Endometrial microvascular endothelial cells (primary cell): ENCODE results near the gene SPG11. TPM values are rescaled to one million over a fixed set of nuclear protein-coding genes. Genes with fewer than 3 reads are reported as not detected.
"Not testable (repeated sequence)": the region's sequence is repeated elsewhere in the genome, so short reads cannot be mapped to it uniquely, and the experiment has no call there.

Experiments used
- in situ Hi-C: cut with HindIII; loops from 2 replicates; pipeline ENCODE4 v1.10.0; 2017; ENCODE audit warnings: low sequenced_read_pairs, low pct_unique_long_range_greater_than_20kb; ENCODE audit errors: inconsistent ontology term
- total RNA-seq: library from RNA; depleted of rRNA; stranded (reverse); fragments of >200 nt; gene quantifications from one replicate; pipeline ENCODE4 v1.2.3, GENCODE V29; 2015; ENCODE audit errors: inconsistent ontology term

The SPG11 gene, protein sequence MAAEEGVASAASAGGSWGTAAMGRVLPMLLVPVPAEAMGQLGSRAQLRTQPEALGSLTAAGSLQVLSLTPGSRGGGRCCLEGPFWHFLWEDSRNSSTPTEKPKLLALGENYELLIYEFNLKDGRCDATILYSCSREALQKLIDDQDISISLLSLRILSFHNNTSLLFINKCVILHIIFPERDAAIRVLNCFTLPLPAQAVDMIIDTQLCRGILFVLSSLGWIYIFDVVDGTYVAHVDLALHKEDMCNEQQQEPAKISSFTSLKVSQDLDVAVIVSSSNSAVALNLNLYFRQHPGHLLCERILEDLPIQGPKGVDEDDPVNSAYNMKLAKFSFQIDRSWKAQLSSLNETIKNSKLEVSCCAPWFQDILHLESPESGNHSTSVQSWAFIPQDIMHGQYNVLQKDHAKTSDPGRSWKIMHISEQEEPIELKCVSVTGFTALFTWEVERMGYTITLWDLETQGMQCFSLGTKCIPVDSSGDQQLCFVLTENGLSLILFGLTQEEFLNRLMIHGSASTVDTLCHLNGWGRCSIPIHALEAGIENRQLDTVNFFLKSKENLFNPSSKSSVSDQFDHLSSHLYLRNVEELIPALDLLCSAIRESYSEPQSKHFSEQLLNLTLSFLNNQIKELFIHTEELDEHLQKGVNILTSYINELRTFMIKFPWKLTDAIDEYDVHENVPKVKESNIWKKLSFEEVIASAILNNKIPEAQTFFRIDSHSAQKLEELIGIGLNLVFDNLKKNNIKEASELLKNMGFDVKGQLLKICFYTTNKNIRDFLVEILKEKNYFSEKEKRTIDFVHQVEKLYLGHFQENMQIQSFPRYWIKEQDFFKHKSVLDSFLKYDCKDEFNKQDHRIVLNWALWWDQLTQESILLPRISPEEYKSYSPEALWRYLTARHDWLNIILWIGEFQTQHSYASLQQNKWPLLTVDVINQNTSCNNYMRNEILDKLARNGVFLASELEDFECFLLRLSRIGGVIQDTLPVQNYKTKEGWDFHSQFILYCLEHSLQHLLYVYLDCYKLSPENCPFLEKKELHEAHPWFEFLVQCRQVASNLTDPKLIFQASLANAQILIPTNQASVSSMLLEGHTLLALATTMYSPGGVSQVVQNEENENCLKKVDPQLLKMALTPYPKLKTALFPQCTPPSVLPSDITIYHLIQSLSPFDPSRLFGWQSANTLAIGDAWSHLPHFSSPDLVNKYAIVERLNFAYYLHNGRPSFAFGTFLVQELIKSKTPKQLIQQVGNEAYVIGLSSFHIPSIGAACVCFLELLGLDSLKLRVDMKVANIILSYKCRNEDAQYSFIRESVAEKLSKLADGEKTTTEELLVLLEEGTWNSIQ (N-terminal part only)
- 19.8 TPM for total RNA-seq

DNA sequence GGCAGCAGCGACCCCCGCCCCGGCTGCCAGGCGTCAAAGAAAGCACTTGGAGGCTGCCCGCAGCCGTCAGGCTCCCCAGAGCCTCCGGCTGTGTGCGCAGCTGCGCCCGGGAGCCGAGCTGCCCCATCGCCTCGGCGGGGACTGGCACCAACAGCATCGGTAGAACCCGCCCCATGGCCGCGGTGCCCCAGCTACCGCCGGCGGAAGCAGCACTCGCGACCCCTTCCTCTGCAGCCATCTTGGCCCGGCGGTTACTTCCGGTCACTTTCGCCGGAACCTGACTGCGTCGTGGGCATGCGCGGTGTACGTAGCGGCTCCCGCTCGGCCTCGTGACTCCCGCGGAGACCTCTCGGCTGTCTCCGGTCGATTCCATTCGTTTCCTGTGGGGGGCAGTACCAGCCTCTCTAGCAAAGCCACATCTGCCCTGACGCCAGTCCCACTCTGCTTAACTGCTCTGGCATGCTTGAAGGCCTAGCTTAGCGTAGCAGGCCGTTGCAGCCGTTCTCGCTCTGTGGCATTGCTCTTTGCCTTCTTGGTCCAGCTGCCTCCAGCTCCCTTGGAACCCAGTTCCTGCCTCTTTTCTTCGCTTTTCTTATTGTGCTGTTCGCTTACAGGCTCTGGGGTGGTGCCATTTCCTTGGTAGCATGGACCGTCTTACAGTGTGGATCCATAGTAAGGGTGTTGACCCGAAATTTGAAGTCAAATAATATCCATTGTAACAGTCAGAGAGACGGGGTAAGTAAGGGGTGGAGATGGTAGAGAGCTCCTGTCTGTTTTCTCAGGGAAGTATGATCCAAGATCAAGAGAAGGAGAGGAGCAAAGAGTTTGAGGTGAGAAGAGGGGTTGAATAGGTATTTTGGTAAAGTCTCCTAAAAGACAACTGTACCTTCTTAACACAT, at the start of gene SPG11:
Gene SPG11, minus strand, starts transcription at position 253 of the 899 bp plus-strand sequence. Its CDS starts 15 bp downstream, at position 238.
- in situ Hi-C loops, result loop anchor here (10.0 kb wide), 1 partner anchor 71 kb away; the partner anchor contains the start of gene TRIM69

DNA sequence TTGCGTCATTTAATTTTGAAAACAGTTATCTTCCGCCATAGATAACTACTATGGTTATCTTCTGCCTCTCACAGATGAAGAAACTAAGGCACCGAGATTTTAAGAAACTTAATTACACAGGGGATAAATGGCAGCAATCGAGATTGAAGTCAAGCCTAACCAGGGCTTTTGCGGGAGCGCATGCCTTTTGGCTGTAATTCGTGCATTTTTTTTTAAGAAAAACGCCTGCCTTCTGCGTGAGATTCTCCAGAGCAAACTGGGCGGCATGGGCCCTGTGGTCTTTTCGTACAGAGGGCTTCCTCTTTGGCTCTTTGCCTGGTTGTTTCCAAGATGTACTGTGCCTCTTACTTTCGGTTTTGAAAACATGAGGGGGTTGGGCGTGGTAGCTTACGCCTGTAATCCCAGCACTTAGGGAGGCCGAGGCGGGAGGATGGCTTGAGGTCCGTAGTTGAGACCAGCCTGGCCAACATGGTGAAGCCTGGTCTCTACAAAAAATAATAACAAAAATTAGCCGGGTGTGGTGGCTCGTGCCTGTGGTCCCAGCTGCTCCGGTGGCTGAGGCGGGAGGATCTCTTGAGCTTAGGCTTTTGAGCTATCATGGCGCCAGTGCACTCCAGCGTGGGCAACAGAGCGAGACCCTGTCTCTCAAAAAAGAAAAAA, 49.0 kb upstream of the SPG11 start:
- in situ Hi-C loops, result no loop called here

DNA sequence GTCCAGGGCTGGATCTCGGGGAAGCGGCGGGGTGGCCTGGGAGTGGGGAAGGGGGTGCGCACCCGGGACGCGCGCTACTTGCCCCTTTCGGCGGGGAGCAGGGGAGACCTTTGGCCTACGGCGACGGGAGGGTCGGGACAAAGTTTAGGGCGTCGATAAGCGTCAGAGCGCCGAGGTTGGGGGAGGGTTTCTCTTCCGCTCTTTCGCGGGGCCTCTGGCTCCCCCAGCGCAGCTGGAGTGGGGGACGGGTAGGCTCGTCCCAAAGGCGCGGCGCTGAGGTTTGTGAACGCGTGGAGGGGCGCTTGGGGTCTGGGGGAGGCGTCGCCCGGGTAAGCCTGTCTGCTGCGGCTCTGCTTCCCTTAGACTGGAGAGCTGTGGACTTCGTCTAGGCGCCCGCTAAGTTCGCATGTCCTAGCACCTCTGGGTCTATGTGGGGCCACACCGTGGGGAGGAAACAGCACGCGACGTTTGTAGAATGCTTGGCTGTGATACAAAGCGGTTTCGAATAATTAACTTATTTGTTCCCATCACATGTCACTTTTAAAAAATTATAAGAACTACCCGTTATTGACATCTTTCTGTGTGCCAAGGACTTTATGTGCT, 48.4 kb upstream of the SPG11 start:
- in situ Hi-C loops, result no loop called here

DNA sequence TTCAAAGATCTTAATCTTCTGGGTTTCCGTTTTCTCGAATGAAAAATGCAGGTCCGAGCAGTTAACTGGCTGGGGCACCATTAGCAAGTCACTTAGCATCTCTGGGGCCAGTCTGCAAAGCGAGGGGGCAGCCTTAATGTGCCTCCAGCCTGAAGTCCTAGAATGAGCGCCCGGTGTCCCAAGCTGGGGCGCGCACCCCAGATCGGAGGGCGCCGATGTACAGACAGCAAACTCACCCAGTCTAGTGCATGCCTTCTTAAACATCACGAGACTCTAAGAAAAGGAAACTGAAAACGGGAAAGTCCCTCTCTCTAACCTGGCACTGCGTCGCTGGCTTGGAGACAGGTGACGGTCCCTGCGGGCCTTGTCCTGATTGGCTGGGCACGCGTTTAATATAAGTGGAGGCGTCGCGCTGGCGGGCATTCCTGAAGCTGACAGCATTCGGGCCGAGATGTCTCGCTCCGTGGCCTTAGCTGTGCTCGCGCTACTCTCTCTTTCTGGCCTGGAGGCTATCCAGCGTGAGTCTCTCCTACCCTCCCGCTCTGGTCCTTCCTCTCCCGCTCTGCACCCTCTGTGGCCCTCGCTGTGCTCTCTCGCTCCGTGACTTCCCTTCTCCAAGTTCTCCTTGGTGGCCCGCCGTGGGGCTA, 47.8 kb upstream of the SPG11 start, which contains the start of the genes B2M and PATL2:
Gene B2M, plus strand, starts transcription at position 422 of the 647 bp plus-strand sequence. Its CDS starts 30 bp downstream, at position 452.
Gene PATL2, minus strand, starts transcription at position 228 of the 647 bp plus-strand sequence. CDS start 34,833 bp downstream, outside the sequence.
- in situ Hi-C loops, result no loop called here

DNA sequence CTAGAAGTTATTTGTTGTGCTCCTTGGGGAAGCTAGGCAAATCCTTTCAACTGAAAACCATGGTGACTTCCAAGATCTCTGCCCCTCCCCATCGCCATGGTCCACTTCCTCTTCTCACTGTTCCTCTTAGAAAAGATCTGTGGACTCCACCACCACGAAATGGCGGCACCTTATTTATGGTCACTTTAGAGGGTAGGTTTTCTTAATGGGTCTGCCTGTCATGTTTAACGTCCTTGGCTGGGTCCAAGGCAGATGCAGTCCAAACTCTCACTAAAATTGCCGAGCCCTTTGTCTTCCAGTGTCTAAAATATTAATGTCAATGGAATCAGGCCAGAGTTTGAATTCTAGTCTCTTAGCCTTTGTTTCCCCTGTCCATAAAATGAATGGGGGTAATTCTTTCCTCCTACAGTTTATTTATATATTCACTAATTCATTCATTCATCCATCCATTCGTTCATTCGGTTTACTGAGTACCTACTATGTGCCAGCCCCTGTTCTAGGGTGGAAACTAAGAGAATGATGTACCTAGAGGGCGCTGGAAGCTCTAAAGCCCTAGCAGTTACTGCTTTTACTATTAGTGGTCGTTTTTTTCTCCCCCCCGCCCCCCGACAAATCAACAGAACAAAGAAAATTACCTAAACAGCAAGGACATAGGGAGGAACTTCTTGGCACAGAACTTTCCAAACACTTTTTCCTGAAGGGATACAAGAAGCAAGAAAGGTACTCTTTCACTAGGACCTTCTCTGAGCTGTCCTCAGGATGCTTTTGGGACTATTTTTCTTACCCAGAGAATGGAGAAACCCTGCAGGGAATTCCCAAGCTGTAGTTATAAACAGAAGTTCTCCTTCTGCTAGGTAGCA, 47.0 kb upstream of the SPG11 start:
- in situ Hi-C loops, result no loop called here

DNA sequence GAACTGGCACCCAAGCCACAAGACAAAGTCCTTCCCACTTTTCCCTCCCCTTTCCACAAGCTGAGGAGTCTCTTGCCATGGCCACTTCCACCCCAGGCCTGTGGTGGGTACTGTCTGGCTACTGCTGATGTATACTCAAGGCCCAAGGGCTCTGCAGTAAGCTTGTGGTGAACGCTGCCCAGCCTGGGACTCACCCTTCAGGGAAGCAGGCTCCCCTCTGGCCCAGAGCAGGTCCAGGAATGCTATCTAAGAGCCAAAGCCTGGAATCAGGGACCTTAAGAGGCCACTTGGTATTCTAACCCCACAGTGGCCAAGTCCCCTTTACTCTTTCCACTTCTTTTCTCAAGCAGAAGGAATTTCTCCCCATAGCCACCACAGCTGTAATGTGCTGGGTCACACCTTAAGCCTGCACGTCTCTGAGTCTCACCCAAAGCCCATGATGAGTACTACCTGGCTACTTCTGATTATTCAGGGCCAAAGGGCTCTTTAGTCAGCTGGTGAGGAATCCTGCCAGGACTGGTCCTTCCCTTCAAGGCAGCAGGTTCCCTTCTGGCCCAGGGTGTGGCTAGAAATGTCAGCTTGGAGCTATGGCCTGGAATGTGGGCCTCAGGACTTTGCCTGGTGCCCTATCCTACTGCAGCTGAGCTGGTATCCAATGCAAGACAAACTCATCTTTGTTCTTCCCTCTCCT, 43.6 kb upstream of the SPG11 start:
- in situ Hi-C loops, result no loop called here

DNA sequence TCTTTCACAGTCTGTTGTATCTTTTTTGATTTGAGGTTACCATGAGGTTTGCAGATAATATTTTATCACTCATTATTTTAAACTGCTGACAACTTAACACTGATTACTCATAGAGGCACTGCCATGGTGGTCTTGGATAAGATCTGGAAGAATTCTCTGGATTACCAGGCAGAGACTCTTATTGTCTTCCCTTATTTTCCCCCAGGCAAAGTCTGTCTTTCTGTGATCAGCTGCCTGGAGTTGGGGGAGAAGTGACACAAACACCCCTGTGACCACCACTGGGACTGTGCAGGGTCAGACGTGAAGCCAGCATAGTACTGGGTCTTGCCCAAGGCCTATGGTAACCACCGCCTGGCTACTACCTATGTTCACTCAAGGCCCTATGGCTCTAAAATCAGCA, 42.9 kb upstream of the SPG11 start:
- in situ Hi-C loops, result no loop called here

DNA sequence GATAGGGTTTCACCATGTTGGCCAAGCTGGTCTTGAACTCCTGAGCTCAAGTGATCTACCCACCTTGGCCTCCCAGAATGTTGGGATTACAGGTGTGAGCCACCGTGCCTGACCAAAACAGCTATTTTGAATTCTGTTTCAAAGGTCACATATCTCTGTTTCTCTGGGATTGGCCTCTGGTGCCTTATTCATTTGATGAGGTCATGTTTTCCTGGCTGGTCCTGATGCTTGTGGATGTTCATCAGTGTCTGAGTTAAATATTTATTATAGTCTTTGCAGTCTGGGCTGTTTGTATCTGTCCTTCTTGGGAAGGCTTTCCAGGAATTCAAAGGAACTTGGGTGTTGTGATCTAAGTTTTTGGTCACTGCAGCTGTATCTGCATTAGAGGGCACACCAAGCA, 42.5 kb upstream of the SPG11 start:
- in situ Hi-C loops, result no loop called here

DNA sequence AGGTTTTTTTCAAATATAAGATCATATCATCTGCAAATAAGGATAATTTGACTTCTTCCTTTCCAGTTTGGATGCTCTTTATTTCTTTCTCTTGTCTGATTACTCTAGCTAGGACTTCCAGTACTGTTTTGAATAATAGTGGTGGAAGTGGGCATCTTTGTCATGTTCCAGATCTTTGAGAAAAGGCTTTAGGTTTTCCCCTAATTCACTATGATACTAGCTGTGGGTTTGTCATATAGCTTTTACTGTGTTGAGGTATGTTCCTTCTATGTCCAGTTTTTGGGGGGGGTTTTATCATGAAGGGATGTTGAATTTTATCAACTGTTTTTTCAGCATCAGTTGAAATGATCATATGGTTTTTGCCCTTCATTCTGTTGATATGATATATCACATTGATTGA, 37.2 kb upstream of the SPG11 start:
- in situ Hi-C loops, result not testable (repeated sequence)

DNA sequence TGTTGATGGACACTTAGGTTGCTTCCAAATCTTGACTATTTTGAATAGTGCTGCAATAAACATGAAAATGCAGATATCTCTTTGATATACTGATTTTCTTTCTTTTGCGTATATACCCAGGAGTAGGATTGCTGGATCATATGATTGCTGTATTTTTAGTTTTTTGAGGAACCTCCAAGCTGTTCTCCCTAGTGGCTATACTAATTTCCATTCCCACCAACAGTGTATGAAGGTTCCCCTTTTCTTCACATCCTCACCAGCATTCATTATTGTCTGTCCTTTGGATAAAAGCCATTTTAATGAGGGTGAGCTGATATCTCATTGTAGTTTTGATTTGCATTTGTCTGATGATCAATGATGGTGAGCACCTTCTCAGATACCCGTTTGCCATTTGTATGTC, 35.2 kb upstream of the SPG11 start:
- in situ Hi-C loops, result no loop called here

DNA sequence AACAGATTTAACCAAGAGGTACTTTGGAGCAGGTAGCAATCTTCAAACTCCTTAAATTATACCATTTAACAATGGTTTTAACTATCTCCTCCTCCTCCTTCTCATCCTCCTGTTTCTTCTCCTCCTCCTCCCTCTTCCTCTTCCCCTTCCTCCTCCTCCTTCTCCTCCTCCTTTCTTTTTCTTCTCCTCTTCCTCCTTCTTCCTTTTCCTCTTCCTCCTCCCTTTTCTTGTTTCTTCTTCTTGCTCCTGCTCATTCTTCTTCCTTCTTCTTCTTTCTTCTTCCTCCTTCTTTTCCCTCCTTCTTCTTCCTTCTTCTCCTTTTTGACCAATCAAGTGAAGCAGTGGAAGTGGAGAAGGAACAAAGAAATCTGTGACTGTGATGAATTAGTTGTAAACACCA, 33.6 kb upstream of the SPG11 start:
- in situ Hi-C loops, result no loop called here

DNA sequence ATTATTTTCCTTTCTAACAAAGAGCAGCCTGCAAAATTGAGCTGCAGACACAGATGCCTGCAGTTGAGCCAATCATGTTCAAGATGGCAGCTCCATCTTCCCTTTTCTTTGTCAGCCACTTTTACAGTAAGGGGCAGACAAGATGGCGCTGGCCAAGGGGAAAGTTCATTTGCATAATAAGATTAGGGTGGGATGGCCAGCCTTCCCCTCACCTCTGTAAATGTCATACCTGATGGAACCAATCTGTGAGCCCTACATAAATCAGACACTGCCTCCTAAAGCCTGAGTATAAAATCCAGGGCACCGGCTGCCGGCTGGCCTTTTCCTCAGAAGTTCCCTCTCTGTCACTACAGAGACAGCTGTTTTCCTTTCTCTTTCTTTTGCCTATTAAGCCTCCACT, 31.8 kb upstream of the SPG11 start:
- in situ Hi-C loops, result no loop called here

DNA sequence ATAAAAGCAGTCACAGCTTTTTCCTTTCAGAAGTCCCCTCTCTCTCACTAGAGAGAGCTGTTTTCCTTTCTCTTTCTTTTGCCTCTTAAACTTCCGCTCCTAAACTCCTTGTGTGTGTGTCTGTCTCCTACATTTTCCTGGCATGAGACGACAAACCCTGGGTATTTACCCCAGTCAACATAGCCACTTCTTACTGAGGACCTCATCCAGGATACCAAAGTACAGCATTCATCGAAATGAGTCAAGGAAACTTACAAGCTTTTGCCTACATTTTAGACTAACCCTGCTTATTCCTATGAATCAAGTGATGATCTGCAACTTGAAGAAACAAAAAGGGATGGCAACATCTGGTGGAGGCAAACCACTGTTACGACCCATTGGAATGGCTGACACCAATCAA, 31.0 kb upstream of the SPG11 start:
- in situ Hi-C loops, result no loop called here

DNA sequence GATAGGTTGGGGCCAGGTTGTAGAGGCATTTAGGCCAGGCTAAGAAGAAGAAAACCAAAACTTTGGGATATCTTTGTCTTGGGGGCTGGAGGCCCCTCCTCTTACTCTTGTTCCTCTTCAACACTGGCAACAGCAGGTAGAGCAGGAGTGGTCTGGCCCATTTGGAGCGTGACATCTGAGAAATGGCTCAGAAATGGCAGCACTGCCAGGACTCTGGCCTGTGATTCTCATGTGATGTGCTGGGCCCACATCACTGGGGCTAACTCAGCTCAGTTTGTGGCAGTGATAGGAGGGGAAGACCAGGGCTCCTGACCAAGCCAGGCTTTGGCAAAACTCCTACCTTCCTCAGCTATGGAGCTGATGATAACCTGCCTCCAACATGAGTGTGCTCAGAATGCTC, 29.2 kb upstream of the SPG11 start:
- in situ Hi-C loops, result no loop called here

DNA sequence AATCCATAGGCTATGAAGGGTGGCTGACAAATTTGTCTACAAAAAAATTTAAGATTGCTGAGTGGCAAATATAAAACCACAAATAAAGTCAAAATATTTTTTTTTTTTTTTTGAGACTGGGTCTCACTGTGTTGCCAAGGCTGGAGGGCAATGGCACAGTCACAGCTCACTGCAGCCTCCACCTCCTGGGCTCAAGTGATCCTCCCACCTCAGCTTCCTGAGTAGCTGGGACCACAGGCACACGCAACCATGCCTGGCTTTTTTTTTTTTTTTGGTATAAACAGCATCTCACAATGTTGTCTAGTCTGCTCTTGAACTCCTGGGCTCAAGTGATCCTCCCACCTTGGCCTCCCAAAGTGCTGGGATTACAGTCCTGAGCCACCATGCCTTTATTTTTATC, 26.8 kb upstream of the SPG11 start:
- in situ Hi-C loops, result not testable (repeated sequence)
